HepG2 (cell line): ENCODE measurements around the gene SCFD1. TPM values are rescaled to one million over a fixed set of nuclear protein-coding genes. Genes with fewer than 3 reads are reported as not detected.
A peak's percentile ranks its signal among the peaks of the same experiment; 100 is the strongest.

Source experiments
- ARHGAP35 ChIP-seq: sonication (generic); formaldehyde crosslinking; IDR thresholded peaks from 2 replicates; pipeline ENCODE4 v1.9.0; 2022; ENCODE audit warnings: mild to moderate bottlenecking, inconsistent platforms, moderate library complexity, missing genetic modification reagents, borderline replicate concordance
- ARID2 ChIP-seq: sonication (generic); formaldehyde crosslinking; IDR thresholded peaks from 2 replicates; pipeline ENCODE4 v1.8.1; 2022; ENCODE audit warnings: mild to moderate bottlenecking, missing genetic modification reagents, borderline replicate concordance
- CREB3 ChIP-seq: sonication (generic); formaldehyde crosslinking; IDR thresholded peaks from 2 replicates; pipeline ENCODE4 v1.5.0; 2020; ENCODE audit warnings: missing genetic modification reagents
- DMAP1 ChIP-seq: IDR thresholded peaks from 2 replicates; pipeline ENCODE4 v1.6.1; 2016
- FOXP4 ChIP-seq: sonication (generic); formaldehyde crosslinking; IDR thresholded peaks from 2 replicates; pipeline ENCODE4 v1.4.0; 2020; ENCODE audit warnings: missing genetic modification reagents
- GLMP ChIP-seq: sonication (generic); formaldehyde crosslinking; IDR thresholded peaks from 2 replicates; pipeline ENCODE4 v1.9.0; 2021; ENCODE audit warnings: missing genetic modification reagents, mild to moderate bottlenecking, borderline replicate concordance
- LBX2 ChIP-seq: sonication (generic); formaldehyde crosslinking; IDR thresholded peaks from 2 replicates; pipeline ENCODE4 v1.5.0; 2020; ENCODE audit warnings: missing genetic modification reagents, mild to moderate bottlenecking, borderline replicate concordance
- MZF1 ChIP-seq: sonication (generic); formaldehyde crosslinking; IDR thresholded peaks from 2 replicates; pipeline ENCODE4 v1.8.1; 2023; ENCODE audit warnings: mild to moderate bottlenecking, missing genetic modification reagents, borderline replicate concordance
- NCOA2 ChIP-seq: sonication (generic); formaldehyde crosslinking; IDR thresholded peaks from 2 replicates; pipeline ENCODE4 v1.8.0; 2022; ENCODE audit warnings: inconsistent platforms
- RCOR2 ChIP-seq: IDR thresholded peaks from 2 replicates; pipeline ENCODE4 v1.6.1; 2016; ENCODE audit warnings: missing biosample characterization, missing genetic modification reagents
- RNF219 ChIP-seq: sonication (generic); formaldehyde crosslinking; IDR thresholded peaks from 2 replicates; pipeline ENCODE4 v1.5.0; 2020; ENCODE audit warnings: mild to moderate bottlenecking, missing genetic modification reagents
- TEAD3 ChIP-seq: optimal IDR thresholded peaks from 2 replicates; pipeline ENCODE3; 2016; ENCODE audit warnings: borderline replicate concordance
- TRAFD1 ChIP-seq: sonication (generic); formaldehyde crosslinking; IDR thresholded peaks from 2 replicates; pipeline ENCODE4 v1.5.1; 2020; ENCODE audit warnings: missing genetic modification reagents, mild to moderate bottlenecking, borderline replicate concordance
- YEATS4 ChIP-seq: sonication (generic); formaldehyde crosslinking; IDR thresholded peaks from 2 replicates; pipeline ENCODE4 v1.4.0; 2020; ENCODE audit warnings: missing genetic modification reagents, borderline replicate concordance
- ZBTB38 ChIP-seq: sonication (generic); formaldehyde crosslinking; IDR thresholded peaks from 2 replicates; pipeline ENCODE4 v1.5.1; 2020; ENCODE audit warnings: mild to moderate bottlenecking, missing genetic modification reagents
- ZKSCAN1 ChIP-seq: fragments of 150-350 bp; IDR thresholded peaks from 2 replicates; pipeline ENCODE4 v1.6.1; 2014; ENCODE audit warnings: low read length
- ZMAT3 ChIP-seq: sonication (generic); formaldehyde crosslinking; conservative IDR thresholded peaks from 2 replicates; pipeline ENCODE4 v1.7.0; 2021; ENCODE audit warnings: missing genetic modification reagents
- ZNF10 ChIP-seq: sonication (generic); formaldehyde crosslinking; IDR thresholded peaks from 2 replicates; pipeline ENCODE4 v1.4.0; 2020; ENCODE audit warnings: mild to moderate bottlenecking, low read depth, missing genetic modification reagents, borderline replicate concordance
- ZNF121 ChIP-seq: sonication (generic); formaldehyde crosslinking; IDR thresholded peaks from 2 replicates; pipeline ENCODE4 v1.5.0; 2020; ENCODE audit warnings: mild to moderate bottlenecking, missing genetic modification reagents
- ZNF292 ChIP-seq: sonication (generic); formaldehyde crosslinking; IDR thresholded peaks from 2 replicates; pipeline ENCODE4 v1.8.1; 2022; ENCODE audit warnings: mild to moderate bottlenecking, low read depth, missing genetic modification reagents, borderline replicate concordance
- ZNF343 ChIP-seq: sonication (generic); formaldehyde crosslinking; IDR thresholded peaks from 2 replicates; pipeline ENCODE4 v1.4.0; 2020; ENCODE audit warnings: mild to moderate bottlenecking, missing genetic modification reagents
- polyA plus RNA-seq, 8 experiments: library from polyadenylated mRNA; depleted of rRNA in 3 of 8; stranded (reverse) in 7 of 8; unstranded in 1 of 8; fragments of >200 nt; fragmentation: Illumina TruSeq in 4 of 8; extraction: Trizol in 4 of 8; gene quantifications; 2 replicates each; pipeline versions ENCODE4 v1.2.1 to v1.2.3, GENCODE V29; 2011 to 2016; ENCODE audit warnings: low read depth in 4 of 8, missing spikeins in 1 of 8, mixed read lengths in 1 of 8; ENCODE audit not compliant: insufficient read depth in 1 of 8
- total RNA-seq, 5 experiments: library from RNA; depleted of rRNA; stranded (reverse); fragments of >200 nt; fragmentation: Illumina TruSeq; extraction: Trizol; gene quantifications; 2 replicates each; pipeline ENCODE4 v1.2.3, GENCODE V29; 2016; ENCODE audit warnings: low read depth in 1 of 5

Gene SCFD1
- total and polyA plus RNA-seq, 2 of the 13 experiments (the other 11 are each of a cell fraction or from before 2014, with no cell fraction given): 235 to 256 TPM

- TF ChIP-seq YEATS4 (CRISPR knock-in tag) (no peak), ZNF121 (CRISPR knock-in tag) (no peak), ZNF10 (CRISPR knock-in tag) (no peak), GLMP (no peak), CREB3 (CRISPR knock-in tag) (no peak), ARID2 (CRISPR knock-in tag) (no peak), LBX2 (CRISPR knock-in tag) (no peak), DMAP1 (CRISPR knock-in tag) (no peak), ZNF292 (CRISPR knock-in tag) (no peak), NCOA2 (CRISPR knock-in tag) (no peak), TEAD3 (peak; percentile 58), FOXP4 (CRISPR knock-in tag) (no peak), MZF1 (CRISPR knock-in tag) (no peak), RNF219 (CRISPR knock-in tag) (no peak), ZMAT3 (CRISPR knock-in tag) (no peak), ZBTB38 (CRISPR knock-in tag) (no peak), ARHGAP35 (CRISPR knock-in tag) (no peak), TRAFD1 (CRISPR knock-in tag) (no peak), RCOR2 (peak; percentile 19; the same call in 1 of the 2 replicates), ZNF343 (CRISPR knock-in tag) (no peak), ZKSCAN1 (0 out of 2 replicates have a peak, but pooled peaks have one; percentile 33)
Measured at GRCh38 chr14:30656190-30656632, 34.1 kb downstream of the SCFD1 start (continued).
